OCI-LY7 (cell line): Measurements from ENCODE around the gene CCL25.
"Not testable (repeated sequence)": the region's sequence is repeated elsewhere in the genome, so short reads cannot be mapped to it uniquely, and the experiment has no call there.

Experiments used
- CTCF ChIP-seq: fragments of 200-600 bp; sonication (generic); conservative IDR thresholded peaks from 2 replicates; pipeline ENCODE4 v1.5.1; 2014; ENCODE audit warnings: mild to moderate bottlenecking, antibody characterized with exemption, low read length, moderate library complexity, mixed read lengths
- EZH2phosphoT487 ChIP-seq: fragments of 200-600 bp; sonication (generic); IDR thresholded peaks from 2 replicates; pipeline ENCODE4 v1.6.1; 2018; ENCODE audit warnings: low read depth, borderline replicate concordance, mild to moderate bottlenecking, mixed run types, antibody characterized with exemption, low read length, moderate library complexity, mixed read lengths

- not testable (repeated sequence) for TF ChIP-seq CTCF, EZH2phosphoT487
Measured at GRCh38 chr19:8024256-8024655, 28.3 kb upstream of the CCL25 start.
